H1 (cell line): ENCODE results near the gene GPD1. TPM values are rescaled to one million over a fixed set of nuclear protein-coding genes. Genes with fewer than 3 reads are reported as not detected.

Experiments used
- ASH2L ChIP-seq: fragments of 200-600, 300-600 bp; sonication (generic); IDR thresholded peaks from one replicate; pipeline ENCODE4 v1.7.1; 2017; ENCODE audit warnings: low read length
- PHF8 ChIP-seq: fragments of 200-600 bp; sonication (generic); conservative IDR thresholded peaks from 2 replicates; pipeline ENCODE4 v1.7.1; 2012; ENCODE audit warnings: low read depth, mild to moderate bottlenecking, inconsistent platforms, low read length, moderate library complexity
- polyA plus RNA-seq, 7 experiments: library from polyadenylated mRNA; depleted of rRNA in 3 of 7; stranded (reverse) in 5 of 7; unstranded in 2 of 7; fragments of >200 nt in 5 of 7; fragments of 200-250 nt in 2 of 7; gene quantifications; 1 replicate in 5 of 7; 2 replicates in 1 of 7; 4 replicates in 1 of 7; pipeline versions ENCODE4 v1.2.1 to v1.2.3, GENCODE V29; 2011 to 2013; ENCODE audit warnings: missing spikeins in 2 of 7, mixed read lengths in 2 of 7
- total RNA-seq: library from RNA; stranded (reverse); fragmentation: NEBNext Ultra II Directional; extraction: Animal tissue kit (Norgen Biotek cat#: 25700); gene quantifications from 2 replicates; pipeline ENCODE4 v1.2.1, GENCODE V29; 2021
- TF ChIP-seq, protein P1 (sequence below): IDR thresholded peaks from 2 replicates; pipeline ENCODE4 v1.6.1; 2012; ENCODE audit warnings: inconsistent platforms

Gene GPD1
- total and polyA plus RNA-seq, 2 of the 8 experiments (the other 6 are each of a cell fraction or from before 2014, with no cell fraction given), result 0.45 to 0.74 TPM

DNA sequence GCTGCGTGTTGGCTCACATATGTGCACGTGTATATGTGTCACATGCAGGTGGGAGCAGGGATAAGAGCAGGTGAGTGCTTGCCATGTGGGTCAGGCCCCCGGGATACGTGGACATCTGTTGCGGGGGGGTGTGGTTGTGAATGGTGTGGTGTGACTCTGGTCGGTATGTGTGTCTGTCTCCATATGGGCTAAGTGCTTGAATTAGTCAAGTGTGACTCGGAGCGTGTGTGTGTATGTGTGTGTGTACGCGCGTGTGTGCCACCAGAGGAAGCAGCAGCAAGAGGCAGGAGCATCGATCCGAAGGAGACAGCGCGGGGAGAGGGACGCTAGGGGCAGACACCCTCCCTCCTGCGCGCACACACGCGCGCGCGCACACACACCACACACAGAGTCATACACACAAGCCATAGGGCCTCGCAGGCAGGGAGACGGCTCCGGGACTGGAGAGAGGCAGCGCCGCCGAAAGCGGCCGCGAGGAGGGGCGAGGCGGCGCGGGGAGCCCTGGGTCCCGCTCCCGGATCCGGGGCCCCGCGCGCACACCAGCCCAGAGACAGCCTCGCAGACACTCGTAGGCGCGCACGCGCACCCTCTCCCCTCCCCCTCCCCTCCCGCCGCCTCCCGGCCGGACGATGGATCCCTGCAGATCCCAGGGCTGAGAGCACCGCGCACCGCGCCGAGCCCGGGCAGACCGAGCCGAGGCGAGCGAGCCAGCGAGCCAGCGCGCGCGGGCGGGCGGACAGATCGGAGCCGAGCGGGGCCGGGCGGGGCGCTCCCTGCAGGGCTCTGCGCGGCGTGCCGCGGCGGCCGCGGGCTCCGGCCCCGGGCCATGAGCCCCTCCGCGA is 46.6 kb upstream of the GPD1 start, which contains the start of gene ASIC1 (continued):
- TF ChIP-seq ASH2L (peak; percentile 77), PHF8 (0 out of 2 replicates have a peak, but pooled peaks have one; percentile 35)
- TF ChIP-seq, protein P1, sequence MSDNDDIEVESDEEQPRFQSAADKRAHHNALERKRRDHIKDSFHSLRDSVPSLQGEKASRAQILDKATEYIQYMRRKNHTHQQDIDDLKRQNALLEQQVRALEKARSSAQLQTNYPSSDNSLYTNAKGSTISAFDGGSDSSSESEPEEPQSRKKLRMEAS, result peak; percentile 60; the same call in 1 of the 2 replicates
